Endodermal cell (in vitro differentiated cells): ENCODE measurements around the gene CSTPP1. TPM values are rescaled to one million over a fixed set of nuclear protein-coding genes. Genes with fewer than 3 reads are reported as not detected.

Source experiments
- DNase-seq: peaks from one replicate; pipeline ENCODE4 v3.0.0-alpha.2; 2017
- H3K27ac ChIP-seq: 2 replicates; pipeline ENCODE4 v1.5.1; 2013; ENCODE audit warnings: mild to moderate bottlenecking, low read depth, low read length, moderate library complexity
- H3K27me3 ChIP-seq: 2 replicates; pipeline ENCODE4 v1.6.1; 2013; ENCODE audit warnings: mild to moderate bottlenecking, low read length, moderate library complexity; ENCODE audit not compliant: insufficient read depth, control insufficient read depth, poor library complexity, severe bottlenecking
- H3K36me3 ChIP-seq: 2 replicates; pipeline ENCODE4 v1.7.0; 2013; ENCODE audit warnings: mild to moderate bottlenecking, low read length, moderate library complexity; ENCODE audit not compliant: control insufficient read depth, insufficient read depth
- H3K4me1 ChIP-seq: one replicate; pipeline ENCODE4 v1.7.0; 2013; ENCODE audit warnings: low read length; ENCODE audit not compliant: control insufficient read depth, insufficient read depth
- H3K4me3 ChIP-seq: 2 replicates; pipeline ENCODE4 v1.5.1; 2013; ENCODE audit warnings: mild to moderate bottlenecking, low read length, moderate library complexity
- H3K9ac ChIP-seq: 2 replicates; pipeline ENCODE4 v1.6.1; 2013; ENCODE audit warnings: mild to moderate bottlenecking, low read length, moderate library complexity; ENCODE audit not compliant: poor library complexity, severe bottlenecking; ENCODE audit errors: extremely low read depth
- H3K9me3 ChIP-seq: 2 replicates; pipeline ENCODE4 v1.6.1; 2013; ENCODE audit warnings: mild to moderate bottlenecking, low read length, moderate library complexity; ENCODE audit not compliant: control insufficient read depth
- H3K27ac Mint-ChIP-seq: 2 replicates; pipeline ENCODE4 v1.8.0; 2020; ENCODE audit warnings: mixed read lengths
- H3K27me3 Mint-ChIP-seq: 2 replicates; pipeline ENCODE4 v1.8.0; 2021; ENCODE audit warnings: mild to moderate bottlenecking, mixed read lengths; ENCODE audit not compliant: insufficient read depth
- H3K36me3 Mint-ChIP-seq: 2 replicates; pipeline ENCODE4 v1.8.0; 2020; ENCODE audit warnings: low read depth, mixed read lengths
- H3K4me1 Mint-ChIP-seq: 2 replicates; pipeline ENCODE4 v1.8.0; 2020; ENCODE audit warnings: mixed read lengths
- H3K4me3 Mint-ChIP-seq: 2 replicates; pipeline ENCODE4 v1.8.0; 2020; ENCODE audit warnings: mild to moderate bottlenecking, moderate library complexity, mixed read lengths
- H3K9me3 Mint-ChIP-seq: 2 replicates; pipeline ENCODE4 v1.8.0; 2020; ENCODE audit warnings: mild to moderate bottlenecking, mixed read lengths
- WGBS, 2 experiments: methylation state at CpG; one replicate each; pipeline versions ENCODE4 v1.1.5 to v1.1.7; 2013; ENCODE audit warnings: missing lambda C conversion rate in 2 of 2, mixed read lengths in 1 of 2; ENCODE audit not compliant: insufficient coverage in 1 of 2, insufficient read length in 1 of 2; 5-methylcytosine and 5-hydroxymethylcytosine counted together
- total RNA-seq, 2 donors: library from RNA; stranded (reverse); fragmentation: NEBNext Ultra II Directional in 1 of 2; extraction: Animal tissue kit (Norgen Biotek cat#: 25700) in 1 of 2; gene quantifications; 2 replicates in 1 of 2; 3 replicates in 1 of 2; pipeline ENCODE4 v1.2.1, GENCODE V29; 2021
- TF ChIP-seq, protein P1 (sequence below): fragments of 200-600 bp; sonication (generic); conservative IDR thresholded peaks from 2 replicates; pipeline ENCODE4 v1.5.0; 2021; ENCODE audit warnings: antibody characterized with exemption, mild to moderate bottlenecking

The CSTPP1 gene
- total RNA-seq, 2 donors from 2014 or later = 46.7 to 57.6 TPM

DNA sequence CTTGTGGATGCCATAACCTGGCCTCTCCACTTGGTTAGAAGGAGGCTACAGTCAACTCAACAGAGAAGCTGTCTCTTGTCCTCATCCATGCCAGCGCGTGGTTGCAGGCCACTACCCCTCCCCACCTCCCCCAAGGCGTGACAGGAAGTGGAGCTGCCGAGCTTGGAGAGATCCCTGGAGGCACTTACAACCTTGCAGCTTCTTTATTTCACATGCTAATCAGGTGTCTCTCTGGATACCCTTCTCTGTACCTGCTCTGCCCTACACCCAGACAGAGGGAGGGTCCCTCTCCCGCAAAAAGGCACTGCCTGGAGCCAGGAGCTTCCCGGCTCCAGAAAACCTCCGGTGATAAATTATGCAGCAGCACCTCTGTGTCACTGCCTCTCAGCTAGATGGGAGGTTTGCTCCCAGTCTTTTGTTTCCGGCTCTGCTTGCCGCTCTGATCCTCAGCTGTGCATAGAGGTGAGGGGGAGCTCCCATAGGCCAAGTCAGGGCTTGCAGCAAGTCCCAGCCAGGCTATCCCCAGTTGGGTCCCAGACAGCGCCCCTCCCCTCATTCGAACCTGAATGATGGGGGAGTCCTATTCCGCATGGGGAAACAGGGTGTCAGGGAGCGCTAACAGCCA, 23.9 kb upstream of the CSTPP1 start:
- H3K27ac ChIP-seq = peak overlapping the region; percentile 88

DNA sequence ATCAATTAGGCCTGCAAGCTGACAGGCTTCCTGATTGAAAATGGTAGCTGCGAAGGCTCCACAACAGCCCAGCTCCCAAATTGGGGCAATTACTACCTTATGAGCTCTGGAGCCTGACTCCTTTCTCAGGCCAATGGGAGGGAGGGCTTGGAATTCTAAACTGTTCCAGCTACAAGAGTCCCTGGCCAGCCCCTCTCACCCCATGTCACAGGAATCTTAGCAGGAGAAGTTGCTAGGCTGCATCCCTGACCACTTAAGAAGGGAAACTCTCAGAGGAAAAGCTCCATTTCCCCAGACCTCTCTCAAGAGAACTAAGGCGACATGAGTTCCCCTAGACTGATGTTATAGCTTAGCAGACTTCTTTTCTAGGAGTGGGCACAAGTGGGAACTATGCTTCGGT, 23.1 kb upstream of the CSTPP1 start:
- WGBS, 2 experiments = 58 to 62% methylated on average over 2 to 3 of the region's 3 CpGs
- Histone ChIP-seq H3K27me3 (peaks cover 20% of the 10 kb centered on the region), H3K4me3 (peak overlapping the region; percentile 70), H3K27ac (peak overlapping the region; percentile 88), H3K36me3 (no peaks in the 10 kb centered on the region), H3K4me1 (peaks cover 10% of the 10 kb centered on the region), H3K9me3 (no peaks in the 10 kb centered on the region), H3K9ac (no peak overlapping the region)
- TF ChIP-seq, protein P1, sequence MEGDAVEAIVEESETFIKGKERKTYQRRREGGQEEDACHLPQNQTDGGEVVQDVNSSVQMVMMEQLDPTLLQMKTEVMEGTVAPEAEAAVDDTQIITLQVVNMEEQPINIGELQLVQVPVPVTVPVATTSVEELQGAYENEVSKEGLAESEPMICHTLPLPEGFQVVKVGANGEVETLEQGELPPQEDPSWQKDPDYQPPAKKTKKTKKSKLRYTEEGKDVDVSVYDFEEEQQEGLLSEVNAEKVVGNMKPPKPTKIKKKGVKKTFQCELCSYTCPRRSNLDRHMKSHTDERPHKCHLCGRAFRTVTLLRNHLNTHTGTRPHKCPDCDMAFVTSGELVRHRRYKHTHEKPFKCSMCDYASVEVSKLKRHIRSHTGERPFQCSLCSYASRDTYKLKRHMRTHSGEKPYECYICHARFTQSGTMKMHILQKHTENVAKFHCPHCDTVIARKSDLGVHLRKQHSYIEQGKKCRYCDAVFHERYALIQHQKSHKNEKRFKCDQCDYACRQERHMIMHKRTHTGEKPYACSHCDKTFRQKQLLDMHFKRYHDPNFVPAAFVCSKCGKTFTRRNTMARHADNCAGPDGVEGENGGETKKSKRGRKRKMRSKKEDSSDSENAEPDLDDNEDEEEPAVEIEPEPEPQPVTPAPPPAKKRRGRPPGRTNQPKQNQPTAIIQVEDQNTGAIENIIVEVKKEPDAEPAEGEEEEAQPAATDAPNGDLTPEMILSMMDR = no peak
- Mint-ChIP-seq H3K27ac (peak overlapping the region; percentile 56), H3K9me3 (no peaks in the 10 kb centered on the region), H3K4me1 (peaks cover 38% of the 10 kb centered on the region), H3K4me3 (peak overlapping the region; percentile 61), H3K36me3 (no peaks in the 10 kb centered on the region), H3K27me3 (peaks cover 32% of the 10 kb centered on the region)
- peak; percentile 69 for DNase-seq

More for the DNA sequence above, 23.9 kb upstream of the CSTPP1 start:
- peaks cover 38% of the 10 kb centered on the region for H3K4me1 Mint-ChIP-seq
- Histone ChIP-seq H3K9me3 (no peaks in the 10 kb centered on the region), H3K27me3 (peaks cover 18% of the 10 kb centered on the region), H3K9ac (no peak overlapping the region), H3K4me1 (peaks cover 10% of the 10 kb centered on the region), H3K4me3 (peak overlapping the region; percentile 70), H3K36me3 (no peaks in the 10 kb centered on the region)
- peak overlapping the region; percentile 95 for H3K27ac Mint-ChIP-seq
- peak; percentile 92 for DNase-seq
- TF ChIP-seq, protein P1 = no peak
- H3K4me3 Mint-ChIP-seq = peak overlapping the region; percentile 61
- WGBS, 2 experiments = 7 to 11% methylated on average over 6 to 13 of the region's 13 CpGs
- peaks cover 30% of the 10 kb centered on the region for H3K27me3 Mint-ChIP-seq
- no peaks in the 10 kb centered on the region for H3K9me3 Mint-ChIP-seq
- no peaks in the 10 kb centered on the region for H3K36me3 Mint-ChIP-seq

DNA sequence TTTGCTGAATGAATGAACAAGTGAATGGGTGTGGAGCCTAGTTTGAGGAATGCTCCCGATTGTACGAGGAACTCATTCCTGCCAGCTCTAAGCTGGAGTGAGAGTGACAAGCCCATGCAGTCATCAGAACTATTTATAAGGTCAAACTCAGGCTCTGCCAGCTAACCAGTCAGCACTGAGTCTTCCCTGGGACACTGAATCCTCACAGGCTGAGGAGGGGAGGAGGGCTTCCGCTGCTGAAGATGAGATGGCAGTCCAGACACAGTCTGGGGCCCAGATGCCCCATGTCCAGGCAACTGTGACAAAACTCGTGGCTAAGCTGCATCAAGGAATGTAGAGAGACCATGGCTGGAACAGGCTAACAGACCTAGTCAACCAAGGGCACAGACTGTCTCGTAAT, 22.2 kb upstream of the CSTPP1 start:
- Mint-ChIP-seq H3K27ac (no peak overlapping the region), H3K4me3 (no peak overlapping the region), H3K27me3 (peaks cover 32% of the 10 kb centered on the region), H3K36me3 (no peaks in the 10 kb centered on the region), H3K9me3 (no peaks in the 10 kb centered on the region), H3K4me1 (peaks cover 44% of the 10 kb centered on the region)
- Histone ChIP-seq H3K27me3 (peaks cover 20% of the 10 kb centered on the region), H3K4me3 (no peak overlapping the region), H3K9ac (no peak overlapping the region), H3K27ac (peak overlapping the region; percentile 88), H3K9me3 (no peaks in the 10 kb centered on the region), H3K36me3 (no peaks in the 10 kb centered on the region), H3K4me1 (peaks cover 10% of the 10 kb centered on the region)
- DNase-seq = no peak
- TF ChIP-seq, protein P1 = no peak
- WGBS, 2 experiments = 53 to 75% methylated on average over 4 to 5 of the region's 5 CpGs
